Breast epithelium (tissue), 3 donors: Measurements from ENCODE around the gene SUCO.

ENCODE experiments used
- CTCF ChIP-seq, 3 donors: fragments of 450-650 bp; IDR thresholded peaks; one replicate each; pipeline ENCODE4 v1.5.1; 2016 to 2017; ENCODE audit warnings: antibody characterized with exemption in 3 of 3, mild to moderate bottlenecking in 3 of 3, moderate library complexity in 3 of 3
- POLR2A ChIP-seq: fragments of 450-650 bp; IDR thresholded peaks from one replicate; pipeline ENCODE4 v1.6.1; 2016; ENCODE audit warnings: antibody characterized with exemption, mild to moderate bottlenecking, moderate library complexity
- POLR2AphosphoS5 ChIP-seq, 3 donors: sonication (generic); formaldehyde crosslinking; IDR thresholded peaks; one replicate each; pipeline ENCODE4 v1.6.1; 2017; ENCODE audit warnings: antibody characterized with exemption in 3 of 3

DNA sequence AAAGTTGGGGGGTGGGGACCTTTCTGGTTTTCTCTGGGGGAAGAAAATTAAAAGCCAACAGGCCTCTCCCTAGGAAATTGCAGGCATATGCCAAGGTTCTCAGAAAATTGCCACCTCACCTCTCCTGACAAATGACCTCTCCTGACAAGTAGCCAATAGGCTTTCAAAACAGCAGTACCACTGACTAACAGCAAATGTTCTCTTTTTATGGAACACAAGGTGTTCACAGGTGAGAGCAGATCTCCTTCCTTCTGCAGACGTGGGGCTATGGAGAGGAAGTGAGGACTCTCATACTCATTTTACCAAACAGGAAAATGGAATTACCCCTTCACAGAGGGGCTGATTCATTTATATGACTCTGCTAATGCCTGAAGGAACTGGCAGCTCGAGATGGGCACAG, 32.7 kb upstream of the SUCO start:
- TF ChIP-seq POLR2A (no peak), CTCF (IDR thresholded peaks at IDR 0.05) (no peak), POLR2AphosphoS5 (IDR thresholded peaks at IDR 0.05) (no peak)
